ENCODE measurements around the gene MARCHF9.
"Not testable (repeated sequence)": the region's sequence is repeated elsewhere in the genome, so short reads cannot be mapped to it uniquely, and the experiment has no call there.

The MARCHF9 gene

DNA sequence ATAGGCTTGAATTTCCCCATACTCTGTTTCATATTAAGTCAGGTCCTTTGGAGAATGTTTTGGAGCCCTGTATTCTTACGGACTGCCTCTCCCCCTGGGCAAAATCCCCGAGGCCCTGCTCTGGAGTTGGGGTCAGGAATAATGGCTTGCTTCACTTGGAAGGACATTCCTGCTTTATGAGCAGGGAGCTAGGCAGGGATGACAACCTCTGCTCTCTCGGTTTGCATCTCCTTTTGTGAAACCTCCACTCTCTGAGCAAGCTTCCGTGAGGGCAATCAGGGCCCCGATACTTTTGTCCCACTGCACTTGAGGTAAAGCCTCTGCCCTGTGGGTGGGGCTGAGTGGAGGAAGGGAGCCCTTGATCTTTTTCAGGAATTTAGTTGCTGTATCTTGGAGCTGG, 41.7 kb upstream of the MARCHF9 start:
- Histone ChIP-seq H2AFZ (ENCODE audit: low read depth) (no peak overlapping the region), H3K27me3 (ENCODE audit: insufficient read depth, low read depth) (no peaks in the 10 kb centered on the region), H3K4me1 (ENCODE audit: low read depth, poor library complexity, severe bottlenecking) (no peaks in the 10 kb centered on the region), H3K27ac (no peak overlapping the region), H3K9ac (no peak overlapping the region), H3K36me3 (ENCODE audit: insufficient read depth) (peaks cover 3% of the 10 kb centered on the region; the same call in 1 of the 2 replicates), H4K20me1 (ENCODE audit: insufficient read depth) (no peaks in the 10 kb centered on the region), H3K79me2 (ENCODE audit: insufficient read depth, low read depth) (no peaks in the 10 kb centered on the region), H3K4me3 (IDR thresholded peaks at IDR 0.05; ENCODE audit: insufficient read depth, low read depth, low read length) (no peak overlapping the region), H3K4me2 (no peak overlapping the region)
- TF ChIP-seq, protein P1, sequence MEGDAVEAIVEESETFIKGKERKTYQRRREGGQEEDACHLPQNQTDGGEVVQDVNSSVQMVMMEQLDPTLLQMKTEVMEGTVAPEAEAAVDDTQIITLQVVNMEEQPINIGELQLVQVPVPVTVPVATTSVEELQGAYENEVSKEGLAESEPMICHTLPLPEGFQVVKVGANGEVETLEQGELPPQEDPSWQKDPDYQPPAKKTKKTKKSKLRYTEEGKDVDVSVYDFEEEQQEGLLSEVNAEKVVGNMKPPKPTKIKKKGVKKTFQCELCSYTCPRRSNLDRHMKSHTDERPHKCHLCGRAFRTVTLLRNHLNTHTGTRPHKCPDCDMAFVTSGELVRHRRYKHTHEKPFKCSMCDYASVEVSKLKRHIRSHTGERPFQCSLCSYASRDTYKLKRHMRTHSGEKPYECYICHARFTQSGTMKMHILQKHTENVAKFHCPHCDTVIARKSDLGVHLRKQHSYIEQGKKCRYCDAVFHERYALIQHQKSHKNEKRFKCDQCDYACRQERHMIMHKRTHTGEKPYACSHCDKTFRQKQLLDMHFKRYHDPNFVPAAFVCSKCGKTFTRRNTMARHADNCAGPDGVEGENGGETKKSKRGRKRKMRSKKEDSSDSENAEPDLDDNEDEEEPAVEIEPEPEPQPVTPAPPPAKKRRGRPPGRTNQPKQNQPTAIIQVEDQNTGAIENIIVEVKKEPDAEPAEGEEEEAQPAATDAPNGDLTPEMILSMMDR (conservative IDR thresholded peaks at IDR 0.05; ENCODE audit: low read depth, low read length), result no peak

DNA sequence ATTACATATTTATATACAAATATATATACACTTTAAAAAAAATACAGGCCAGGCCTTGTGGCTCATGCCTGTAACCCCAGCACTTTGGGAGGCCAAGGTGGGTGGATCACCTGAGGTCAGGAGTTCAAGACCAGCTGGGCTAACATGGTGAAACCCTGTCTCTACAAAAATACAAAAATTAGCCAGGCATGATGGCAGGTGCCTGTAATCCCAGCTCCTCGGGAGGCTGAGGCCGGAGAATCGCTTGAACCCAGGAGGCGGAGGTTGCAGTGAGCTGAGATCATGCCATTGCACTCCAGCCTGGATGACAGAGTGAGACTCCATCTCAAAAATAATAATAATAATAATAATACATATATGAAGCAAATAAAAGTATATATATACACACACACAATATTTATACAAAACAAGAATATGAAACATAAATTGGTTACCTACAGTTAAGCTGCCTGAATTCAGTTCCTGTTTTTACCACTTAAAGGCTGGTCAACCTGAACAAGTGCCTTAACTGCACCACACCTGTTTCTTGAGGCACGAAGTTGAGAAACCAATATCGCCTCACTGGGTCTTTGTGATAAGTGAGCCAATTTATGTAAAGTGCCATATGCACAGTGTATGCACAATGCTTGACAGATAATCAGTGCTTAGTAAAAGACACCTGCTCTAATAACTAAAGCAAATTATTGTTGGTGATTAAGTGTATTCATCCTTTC, 39.7 kb upstream of the MARCHF9 start:
- not testable (repeated sequence) for H4K20me1 ChIP-seq (ENCODE audit: insufficient read depth); H3K36me3 ChIP-seq (ENCODE audit: insufficient read depth); H3K9ac ChIP-seq; H3K4me1 ChIP-seq (ENCODE audit: low read depth, poor library complexity, severe bottlenecking); H3K79me2 ChIP-seq (ENCODE audit: insufficient read depth, low read depth); H3K27me3 ChIP-seq (ENCODE audit: insufficient read depth, low read depth); H3K4me3 ChIP-seq (IDR thresholded peaks at IDR 0.05; ENCODE audit: insufficient read depth, low read depth, low read length); H3K27ac ChIP-seq; H2AFZ ChIP-seq (ENCODE audit: low read depth); H3K4me2 ChIP-seq

DNA sequence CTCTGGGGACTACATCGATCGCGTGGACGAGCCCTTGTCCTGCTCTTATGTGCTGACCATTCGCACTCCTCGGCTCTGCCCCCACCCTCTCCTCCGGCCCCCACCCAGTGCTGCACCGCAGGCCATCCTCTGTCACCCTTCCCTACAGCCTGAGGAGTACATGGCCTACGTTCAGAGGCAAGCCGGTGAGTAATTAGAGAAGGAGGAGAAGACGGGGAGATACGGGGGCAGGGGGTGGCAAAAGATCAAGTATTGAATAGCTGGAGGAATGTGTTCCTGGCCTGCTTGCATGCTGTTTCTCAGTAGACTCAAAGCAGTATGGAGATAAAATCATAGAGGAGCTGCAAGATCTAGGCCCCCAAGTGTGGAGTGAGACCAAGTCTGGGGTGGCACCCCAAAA, 39.1 kb upstream of the MARCHF9 start:
- TF ChIP-seq, protein P1 (conservative IDR thresholded peaks at IDR 0.05; ENCODE audit: low read depth, low read length), result no peak
- Histone ChIP-seq H3K36me3 (ENCODE audit: insufficient read depth) (peaks cover 9% of the 10 kb centered on the region; the same call in 1 of the 2 replicates), H4K20me1 (ENCODE audit: insufficient read depth) (no peaks in the 10 kb centered on the region), H3K9ac (no peak overlapping the region), H3K27me3 (ENCODE audit: insufficient read depth, low read depth) (no peaks in the 10 kb centered on the region), H3K4me2 (no peak overlapping the region), H3K79me2 (ENCODE audit: insufficient read depth, low read depth) (no peaks in the 10 kb centered on the region), H3K27ac (no peak overlapping the region), H3K4me1 (ENCODE audit: low read depth, poor library complexity, severe bottlenecking) (no peaks in the 10 kb centered on the region), H3K4me3 (IDR thresholded peaks at IDR 0.05; ENCODE audit: insufficient read depth, low read depth, low read length) (no peak overlapping the region), H2AFZ (ENCODE audit: low read depth) (no peak overlapping the region)

GRCh38 chr12:57716305-57716704, 38.6 kb upstream of the MARCHF9 start:
- Histone ChIP-seq H3K4me2 (no peak overlapping the region), H3K27ac (no peak overlapping the region), H3K9ac (no peak overlapping the region), H3K4me3 (IDR thresholded peaks at IDR 0.05; ENCODE audit: insufficient read depth, low read depth, low read length) (no peak overlapping the region), H3K79me2 (ENCODE audit: insufficient read depth, low read depth) (no peaks in the 10 kb centered on the region), H4K20me1 (ENCODE audit: insufficient read depth) (no peaks in the 10 kb centered on the region), H3K36me3 (ENCODE audit: insufficient read depth) (peaks cover 9% of the 10 kb centered on the region; the same call in 1 of the 2 replicates), H3K4me1 (ENCODE audit: low read depth, poor library complexity, severe bottlenecking) (no peaks in the 10 kb centered on the region), H3K27me3 (ENCODE audit: insufficient read depth, low read depth) (no peaks in the 10 kb centered on the region), H2AFZ (ENCODE audit: low read depth) (no peak overlapping the region)
- TF ChIP-seq, protein P1 (conservative IDR thresholded peaks at IDR 0.05; ENCODE audit: low read depth, low read length), result no peak

DNA sequence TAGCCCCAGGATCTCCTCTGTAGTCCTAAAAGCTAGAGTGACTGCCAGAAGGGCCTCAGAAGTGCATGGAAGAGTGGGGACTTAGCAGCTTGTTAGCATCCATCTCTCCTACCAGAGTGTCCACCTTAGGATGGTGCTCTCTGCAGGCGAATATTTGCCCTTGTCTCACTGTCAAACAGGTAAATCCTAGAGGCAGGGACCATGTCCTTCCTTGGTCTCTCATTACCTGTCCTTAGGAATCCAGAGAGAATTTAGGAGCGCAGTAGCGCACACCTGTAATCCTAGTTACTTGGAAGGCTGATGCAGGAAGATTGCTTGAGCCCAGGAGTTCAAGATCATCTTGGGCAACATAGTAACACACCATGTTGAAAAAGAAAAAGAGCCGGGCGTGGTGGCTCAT, 37.8 kb upstream of the MARCHF9 start:
- TF ChIP-seq, protein P1 (conservative IDR thresholded peaks at IDR 0.05; ENCODE audit: low read depth, low read length), result no peak
- Histone ChIP-seq H3K27ac (no peak overlapping the region), H3K79me2 (ENCODE audit: insufficient read depth, low read depth) (no peaks in the 10 kb centered on the region), H2AFZ (ENCODE audit: low read depth) (no peak overlapping the region), H4K20me1 (ENCODE audit: insufficient read depth) (no peaks in the 10 kb centered on the region), H3K4me1 (ENCODE audit: low read depth, poor library complexity, severe bottlenecking) (no peaks in the 10 kb centered on the region), H3K4me2 (no peak overlapping the region), H3K36me3 (ENCODE audit: insufficient read depth) (peaks cover 9% of the 10 kb centered on the region; the same call in 1 of the 2 replicates), H3K4me3 (IDR thresholded peaks at IDR 0.05; ENCODE audit: insufficient read depth, low read depth, low read length) (no peak overlapping the region), H3K27me3 (ENCODE audit: insufficient read depth, low read depth) (no peaks in the 10 kb centered on the region), H3K9ac (no peak overlapping the region)

All from KMS-11 (cell line).